Gastrocnemius medialis (tissue), 4 donors: ENCODE measurements around the gene TLR9.

Experiments
- POLR2A ChIP-seq, 2 donors: fragments of 450-650 bp; IDR thresholded peaks; one replicate each; pipeline ENCODE4 v1.6.1; 2017; ENCODE audit warnings: antibody characterized with exemption in 2 of 2, mild to moderate bottlenecking in 2 of 2, moderate library complexity in 2 of 2
- TF ChIP-seq, protein P1 (sequence below), 5 experiments: fragments of 450-650 bp in 3 of 5; fragments of 200-600 bp in 2 of 5; sonication (generic) in 2 of 5; IDR thresholded peaks in 4 of 5; conservative IDR thresholded peaks in 1 of 5; 1 replicate in 4 of 5; 2 replicates in 1 of 5; pipeline ENCODE4 v1.5.1; 2016 to 2019; ENCODE audit warnings: antibody characterized with exemption in 5 of 5, mild to moderate bottlenecking in 3 of 5, moderate library complexity in 3 of 5

DNA sequence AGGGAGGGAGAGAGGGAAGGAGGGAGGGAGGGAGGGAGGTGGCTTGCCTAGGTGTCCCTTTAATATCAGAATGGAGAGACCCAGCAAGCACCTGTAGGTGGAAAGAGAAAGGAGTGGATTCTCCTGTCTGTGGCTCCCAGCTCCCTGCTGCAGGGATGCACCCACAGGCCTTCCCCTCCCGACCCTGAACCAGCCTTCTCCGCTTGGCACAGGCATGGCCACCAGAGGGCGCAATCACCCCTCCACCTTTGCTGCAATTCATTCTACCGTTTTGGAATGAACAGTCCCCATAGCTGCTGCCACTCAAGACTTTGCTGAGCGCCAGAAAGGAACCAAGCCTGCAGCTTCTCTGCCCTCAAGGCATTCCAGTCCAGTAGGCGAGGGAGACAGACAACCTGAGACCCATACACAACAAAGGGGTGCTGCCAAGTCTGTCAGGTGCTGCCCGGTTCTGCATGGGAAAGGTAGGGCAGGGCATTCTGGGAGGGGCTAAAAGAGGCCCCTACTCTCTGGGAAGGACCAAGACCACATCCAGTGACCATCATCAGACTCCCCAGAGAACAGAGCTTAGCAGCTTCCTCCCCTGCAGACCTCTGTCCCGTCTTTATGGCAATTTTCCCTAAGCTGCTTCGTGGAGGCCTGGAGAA, 4.9 kb downstream of the TLR9 start:
- TF ChIP-seq, protein P1, sequence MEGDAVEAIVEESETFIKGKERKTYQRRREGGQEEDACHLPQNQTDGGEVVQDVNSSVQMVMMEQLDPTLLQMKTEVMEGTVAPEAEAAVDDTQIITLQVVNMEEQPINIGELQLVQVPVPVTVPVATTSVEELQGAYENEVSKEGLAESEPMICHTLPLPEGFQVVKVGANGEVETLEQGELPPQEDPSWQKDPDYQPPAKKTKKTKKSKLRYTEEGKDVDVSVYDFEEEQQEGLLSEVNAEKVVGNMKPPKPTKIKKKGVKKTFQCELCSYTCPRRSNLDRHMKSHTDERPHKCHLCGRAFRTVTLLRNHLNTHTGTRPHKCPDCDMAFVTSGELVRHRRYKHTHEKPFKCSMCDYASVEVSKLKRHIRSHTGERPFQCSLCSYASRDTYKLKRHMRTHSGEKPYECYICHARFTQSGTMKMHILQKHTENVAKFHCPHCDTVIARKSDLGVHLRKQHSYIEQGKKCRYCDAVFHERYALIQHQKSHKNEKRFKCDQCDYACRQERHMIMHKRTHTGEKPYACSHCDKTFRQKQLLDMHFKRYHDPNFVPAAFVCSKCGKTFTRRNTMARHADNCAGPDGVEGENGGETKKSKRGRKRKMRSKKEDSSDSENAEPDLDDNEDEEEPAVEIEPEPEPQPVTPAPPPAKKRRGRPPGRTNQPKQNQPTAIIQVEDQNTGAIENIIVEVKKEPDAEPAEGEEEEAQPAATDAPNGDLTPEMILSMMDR (IDR thresholded peaks at IDR 0.05 in 4 of 5, conservative IDR thresholded peaks at IDR 0.05 in 1 of 5), result peak; percentile 69 to 93 (median 89)
- no peak for TF ChIP-seq POLR2A (IDR thresholded peaks at IDR 0.05)
